22Rv1 (cell line): ENCODE data around the gene KISS1R.
"Not testable (repeated sequence)": the region's sequence is repeated elsewhere in the genome, so short reads cannot be mapped to it uniquely, and the experiment has no call there.

Source experiments
- H3K27ac ChIP-seq: fragments of 450-650 bp; 2 replicates; pipeline ENCODE4 v1.5.1; 2017
- ZFX ChIP-seq: fragments of 450-650 bp; IDR thresholded peaks from 2 replicates; pipeline ENCODE4 v1.6.1; 2017; ENCODE audit warnings: antibody characterized with exemption, borderline replicate concordance
- TF ChIP-seq, protein P1 (sequence below): fragments of 450-650 bp; IDR thresholded peaks from 2 replicates; pipeline ENCODE4 v1.5.1; 2017; ENCODE audit warnings: mild to moderate bottlenecking

The KISS1R gene

DNA sequence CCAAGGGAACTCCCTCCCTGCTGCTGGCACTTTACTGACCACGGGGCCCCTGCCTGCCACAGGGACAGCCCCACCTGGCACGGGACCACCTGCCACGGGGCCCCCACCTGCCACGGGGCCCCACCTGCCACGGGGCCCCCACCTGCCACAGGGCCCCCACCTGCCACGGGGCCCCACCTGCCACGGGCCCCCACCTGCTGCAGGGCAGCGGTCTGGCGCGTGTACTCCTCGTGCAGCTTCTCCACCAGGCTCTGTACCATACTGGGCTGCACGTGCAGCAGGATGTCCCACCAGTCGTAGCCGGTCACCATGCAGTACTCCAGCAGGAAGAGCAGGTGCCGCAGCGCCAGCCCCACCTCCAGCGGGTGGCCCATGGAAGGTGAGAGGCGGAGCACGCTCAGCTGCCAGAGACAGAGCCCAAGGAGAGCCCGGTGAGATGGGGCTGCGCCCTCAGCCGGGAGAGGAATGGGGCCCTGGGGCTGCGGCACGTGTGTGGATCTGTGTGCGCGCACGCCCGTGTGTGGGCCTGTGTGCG, 40.3 kb upstream of the KISS1R start:
- no peak for TF ChIP-seq ZFX
- TF ChIP-seq, protein P1, sequence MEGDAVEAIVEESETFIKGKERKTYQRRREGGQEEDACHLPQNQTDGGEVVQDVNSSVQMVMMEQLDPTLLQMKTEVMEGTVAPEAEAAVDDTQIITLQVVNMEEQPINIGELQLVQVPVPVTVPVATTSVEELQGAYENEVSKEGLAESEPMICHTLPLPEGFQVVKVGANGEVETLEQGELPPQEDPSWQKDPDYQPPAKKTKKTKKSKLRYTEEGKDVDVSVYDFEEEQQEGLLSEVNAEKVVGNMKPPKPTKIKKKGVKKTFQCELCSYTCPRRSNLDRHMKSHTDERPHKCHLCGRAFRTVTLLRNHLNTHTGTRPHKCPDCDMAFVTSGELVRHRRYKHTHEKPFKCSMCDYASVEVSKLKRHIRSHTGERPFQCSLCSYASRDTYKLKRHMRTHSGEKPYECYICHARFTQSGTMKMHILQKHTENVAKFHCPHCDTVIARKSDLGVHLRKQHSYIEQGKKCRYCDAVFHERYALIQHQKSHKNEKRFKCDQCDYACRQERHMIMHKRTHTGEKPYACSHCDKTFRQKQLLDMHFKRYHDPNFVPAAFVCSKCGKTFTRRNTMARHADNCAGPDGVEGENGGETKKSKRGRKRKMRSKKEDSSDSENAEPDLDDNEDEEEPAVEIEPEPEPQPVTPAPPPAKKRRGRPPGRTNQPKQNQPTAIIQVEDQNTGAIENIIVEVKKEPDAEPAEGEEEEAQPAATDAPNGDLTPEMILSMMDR, result no peak

DNA sequence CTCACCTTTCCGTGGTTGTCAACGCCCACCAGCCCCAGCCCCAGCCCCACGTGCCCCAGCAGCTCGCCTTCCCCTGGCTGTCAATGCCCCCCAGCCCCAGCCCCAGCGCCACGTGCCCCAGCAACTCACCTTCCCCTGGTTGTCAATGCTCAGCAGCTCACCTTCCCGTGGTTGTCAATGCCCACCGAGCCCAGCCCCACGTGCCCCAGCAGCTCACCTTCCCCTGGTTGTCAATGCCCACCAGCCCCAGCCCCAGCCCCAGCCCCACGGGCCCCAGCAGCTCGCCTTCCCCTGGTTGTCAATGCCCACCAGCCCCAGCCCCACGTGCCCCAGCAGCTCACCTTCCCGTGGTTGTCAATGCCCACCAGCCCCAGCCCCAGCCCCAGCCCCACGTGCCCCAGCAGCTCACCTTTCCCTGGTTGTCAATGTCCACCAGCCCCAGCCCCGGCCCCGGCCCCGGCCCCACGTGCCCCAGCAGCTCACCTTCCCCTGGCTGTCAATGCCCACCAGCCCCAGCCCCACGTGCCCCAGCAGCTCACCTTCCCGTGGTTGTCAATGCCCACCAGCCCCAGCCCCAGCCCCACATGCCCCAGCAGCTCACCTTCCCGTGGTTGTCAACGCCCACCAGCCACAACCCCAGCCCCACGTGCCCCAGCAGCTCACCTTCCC, 39.0 kb upstream of the KISS1R start:
- H3K27ac ChIP-seq, result not testable (repeated sequence)

More for the DNA sequence above, 40.3 kb upstream of the KISS1R start:
- peak overlapping the region; percentile 15; the same call in 1 of the 2 replicates for H3K27ac ChIP-seq

DNA sequence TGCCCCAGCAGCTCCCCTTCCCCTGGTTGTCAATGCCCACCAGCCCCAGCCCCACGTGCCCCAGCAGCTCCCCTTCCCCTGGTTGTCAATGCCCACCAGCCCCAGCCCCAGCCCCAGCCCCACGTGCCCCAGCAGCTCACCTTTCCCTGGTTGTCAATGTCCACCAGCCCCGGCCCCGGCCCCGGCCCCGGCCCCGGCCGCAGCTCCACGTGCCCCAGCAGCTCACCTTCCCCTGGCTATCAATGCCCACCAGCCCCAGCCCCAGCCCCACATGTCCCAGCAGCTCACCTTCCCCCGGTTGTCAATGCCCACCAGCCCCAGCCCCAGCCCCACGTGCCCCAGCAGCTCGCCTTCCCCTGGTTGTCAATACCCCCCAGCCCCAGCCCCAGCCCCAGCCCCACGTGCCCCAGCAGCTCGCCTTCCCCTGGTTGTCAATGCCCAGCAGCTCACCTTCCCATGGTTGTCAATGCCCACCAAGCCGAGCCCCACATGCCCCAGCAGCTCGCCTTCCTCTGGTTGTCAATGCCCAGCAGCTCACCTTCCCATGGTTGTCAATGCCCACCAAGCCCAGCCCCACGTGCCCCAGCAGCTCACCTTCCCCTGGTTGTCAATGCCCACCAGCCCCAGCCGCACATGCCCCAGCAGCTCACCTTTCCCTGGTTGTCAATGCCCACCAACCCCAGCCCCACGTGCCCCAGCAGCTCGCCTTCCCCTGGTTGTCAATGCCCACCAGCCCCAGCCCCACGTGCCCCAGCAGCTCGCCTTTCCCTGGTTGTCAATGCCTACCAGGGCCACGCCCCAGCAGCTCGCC, 38.2 kb upstream of the KISS1R start:
- not testable (repeated sequence) for H3K27ac ChIP-seq

DNA sequence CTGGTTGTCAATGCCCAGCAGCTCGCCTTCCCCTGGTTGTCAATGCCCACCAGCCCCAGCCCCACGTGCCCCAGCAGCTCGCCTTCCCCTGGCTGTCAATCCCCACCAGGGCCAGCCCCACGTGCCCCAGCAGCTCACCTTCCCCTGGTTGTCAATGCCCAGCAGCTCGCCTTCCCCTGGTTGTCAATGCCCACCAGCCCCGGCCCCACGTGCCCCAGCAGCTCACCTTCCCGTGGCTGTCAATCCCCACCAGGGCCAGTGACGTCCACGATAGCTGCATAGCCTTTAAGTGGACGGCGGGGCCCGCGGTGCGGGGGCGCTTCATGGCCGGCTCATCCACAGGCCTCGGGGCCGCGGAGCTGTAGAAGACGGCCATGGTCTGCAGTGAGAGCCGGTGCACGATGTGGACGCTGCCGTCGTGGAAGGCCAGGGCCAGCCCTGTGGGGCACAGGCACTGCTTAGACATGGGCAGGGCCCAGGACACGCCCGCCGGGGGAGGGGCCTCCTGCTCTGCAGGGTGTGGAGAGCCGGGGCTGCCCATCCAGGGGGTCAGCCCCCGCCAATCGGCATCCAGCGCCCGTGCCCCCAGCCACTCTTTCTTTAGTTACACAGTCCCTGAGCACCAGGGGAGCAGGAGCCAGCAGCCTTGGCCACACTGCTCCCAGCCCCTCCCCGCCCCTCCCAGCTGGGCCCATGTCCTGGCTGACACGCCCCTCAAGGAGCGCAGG, 37.3 kb upstream of the KISS1R start:
- TF ChIP-seq, protein P1, result no peak
- TF ChIP-seq ZFX, result no peak
- H3K27ac ChIP-seq, result no peak overlapping the region

DNA sequence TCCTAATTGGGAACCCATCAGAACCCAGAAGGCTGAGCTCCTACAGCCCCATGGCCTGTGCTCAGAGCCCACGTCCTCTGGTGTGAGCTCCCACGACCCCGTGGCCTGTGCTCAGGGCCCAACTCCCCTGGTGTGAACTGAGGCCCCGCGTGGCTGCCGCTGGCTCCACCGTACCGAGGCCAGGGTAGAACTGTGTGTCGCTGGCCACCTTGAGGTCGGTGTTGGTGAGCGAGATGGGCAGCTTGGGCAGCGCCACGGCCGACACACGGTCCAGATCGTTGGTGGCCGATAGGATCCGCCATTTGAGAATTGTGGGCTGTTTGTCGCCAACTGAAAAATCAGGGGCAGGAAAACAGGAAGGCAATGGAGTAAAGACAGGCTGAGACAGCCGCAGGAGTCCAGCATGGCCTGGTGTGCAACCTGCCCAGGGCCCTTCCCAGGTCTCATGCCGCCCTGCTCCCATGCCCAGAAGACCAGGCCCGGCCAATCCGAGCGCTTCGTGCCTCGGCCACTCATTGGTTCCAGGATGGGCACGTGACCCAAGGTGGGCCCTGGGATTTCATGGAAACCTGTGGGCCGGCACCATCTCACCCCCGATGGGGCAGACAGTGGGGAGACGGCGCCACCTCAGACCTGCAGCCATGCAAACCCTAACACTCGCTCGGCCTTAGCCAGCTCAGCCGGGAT, 35.6 kb upstream of the KISS1R start:
- TF ChIP-seq, protein P1, result no peak
- no peak for TF ChIP-seq ZFX
- no peak overlapping the region for H3K27ac ChIP-seq

DNA sequence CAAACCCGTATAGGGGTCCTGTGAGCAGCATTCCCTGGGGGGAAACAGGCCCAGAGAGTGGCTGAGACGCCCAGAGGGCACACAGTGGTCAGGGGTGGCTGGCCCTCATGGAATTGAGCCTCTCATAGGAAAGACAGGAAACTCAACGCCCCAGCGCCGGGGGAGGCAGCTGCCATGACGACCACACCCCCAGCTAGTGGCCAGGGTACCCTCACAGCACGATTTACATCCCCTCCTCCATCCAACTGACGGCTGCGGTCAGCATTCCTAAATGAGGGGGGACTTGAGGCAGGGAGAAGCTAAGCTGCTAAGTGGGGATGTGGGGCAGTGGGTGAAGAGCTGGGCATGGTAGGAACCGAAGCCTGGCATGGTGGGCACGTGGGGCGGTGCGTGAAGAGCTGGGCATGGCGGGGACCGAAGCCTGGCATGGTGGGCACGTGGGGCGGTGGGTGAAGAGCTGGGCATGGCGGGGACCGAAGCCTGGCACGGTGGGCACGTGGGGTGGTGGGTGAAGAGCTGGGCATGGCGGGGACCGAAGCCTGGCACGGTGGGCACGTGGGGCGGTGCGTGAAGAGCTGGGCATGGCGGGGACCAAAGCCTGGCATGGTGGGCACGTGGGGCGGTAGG, 34.1 kb upstream of the KISS1R start:
- H3K27ac ChIP-seq, result no peak overlapping the region
- TF ChIP-seq, protein P1, result no peak
- no peak for TF ChIP-seq ZFX

DNA sequence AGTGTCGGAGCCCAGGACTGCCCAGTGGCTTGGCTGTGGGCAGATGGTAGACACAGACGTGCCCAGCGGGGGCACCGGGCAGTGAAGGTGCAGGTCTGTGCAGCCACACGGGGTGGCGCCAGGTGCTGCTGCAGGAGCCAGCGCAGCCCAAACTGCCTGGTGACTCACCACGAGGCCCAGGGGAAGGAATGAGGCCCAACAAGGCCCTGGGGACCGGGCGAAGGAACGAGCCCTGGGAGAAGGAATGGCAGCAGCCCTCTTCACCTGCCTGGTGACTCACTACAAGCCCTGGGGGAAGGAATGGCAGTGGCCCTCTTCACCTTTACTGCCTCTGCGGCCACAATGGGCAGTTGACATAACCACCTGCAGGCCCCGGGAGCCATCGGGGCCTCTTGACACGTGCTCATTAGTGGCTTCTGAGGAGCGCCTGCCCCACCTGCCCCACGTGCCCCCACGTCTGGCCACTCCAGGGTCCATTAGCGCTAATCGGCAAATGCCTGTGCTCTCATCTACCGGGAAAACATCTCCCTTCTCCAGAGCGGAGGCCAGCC, 33.4 kb upstream of the KISS1R start:
- no peak overlapping the region for H3K27ac ChIP-seq
- TF ChIP-seq, protein P1, result no peak
- TF ChIP-seq ZFX, result no peak
